ENCODE measurements around the gene MTPN. TPM values are rescaled to one million over a fixed set of nuclear protein-coding genes. Genes with fewer than 3 reads are reported as not detected.

Gene MTPN
- total RNA-seq, 2 experiments from 2014 or later: 88.4 to 94.0 TPM

DNA sequence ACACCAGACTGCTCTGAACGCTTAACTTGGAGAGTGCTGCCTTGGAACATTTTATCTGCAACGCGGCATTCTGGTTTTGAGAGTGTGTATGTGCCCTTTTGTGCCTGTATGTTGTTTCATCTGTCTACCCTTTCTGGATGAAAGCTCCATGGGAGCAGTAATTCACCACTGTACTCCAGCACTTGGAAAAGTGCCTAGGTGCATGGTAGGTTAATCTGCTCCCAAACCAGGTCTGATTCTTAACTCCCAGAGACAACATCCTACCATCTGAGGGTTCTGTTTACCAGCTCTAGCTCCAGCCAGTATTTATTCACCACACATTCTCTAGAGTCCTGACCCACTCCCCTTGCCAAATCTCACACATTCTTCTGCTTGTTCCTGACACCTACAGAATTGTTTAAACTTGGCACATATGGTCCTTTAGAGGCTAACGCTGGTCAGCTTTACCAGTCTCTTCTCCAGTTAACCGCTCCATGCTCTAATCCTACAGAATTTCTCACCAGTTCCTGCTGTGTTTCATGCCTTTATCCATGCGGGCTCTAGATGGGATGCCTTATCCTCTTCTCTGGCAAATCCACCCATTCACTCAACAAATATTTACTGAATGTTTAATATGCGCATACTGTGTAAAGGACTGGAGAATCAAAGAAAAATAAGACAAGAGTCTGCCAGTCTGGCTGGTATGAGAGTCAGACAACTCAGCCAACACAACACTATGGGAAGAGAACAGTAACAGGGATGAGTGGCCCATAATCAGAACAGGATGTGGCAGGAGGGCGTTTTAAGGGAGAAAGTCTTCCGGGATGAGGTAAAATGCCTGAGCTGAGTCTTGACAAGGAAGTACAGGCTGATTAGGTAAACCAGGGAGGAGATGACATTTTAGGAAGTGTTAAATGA lies 46.3 kb downstream of the MTPN start:
- DNase-seq (no peak), ATAC-seq (ENCODE audit: poor library complexity) (no peak)
- Mint-ChIP-seq H3K27ac (peak overlapping the region; percentile 57), H3K36me3 (ENCODE audit: low read depth) (peaks cover 56% of the 10 kb centered on the region), H3K27me3 (no peaks in the 10 kb centered on the region), H3K4me1 (ENCODE audit: low read depth) (peaks cover 47% of the 10 kb centered on the region), H3K9me3 (no peaks in the 10 kb centered on the region), H3K4me3 (no peak overlapping the region)
- POLR2A ChIA-PET: no interaction called here
- peaks cover 14% of the 10 kb centered on the region for H3K4me1 ChIP-seq (ENCODE audit: insufficient read depth, low read length)
- TF ChIP-seq CTCF (IDR thresholded peaks at IDR 0.05): no peak
- H3K27ac ChIP-seq (ENCODE audit: low read depth in 1 of 2, low read length in 2 of 2): no peak overlapping the region
- no peaks in the 10 kb centered on the region for H3K9me3 ChIP-seq (ENCODE audit: control insufficient read depth in 1 of 2, insufficient read depth in 1 of 2, low read length in 2 of 2)
- CTCF ChIA-PET: no interaction called here
- intact Hi-C loops (cut with DNase I, micrococcal nuclease): no loop called here
- H3K4me3 ChIP-seq (ENCODE audit: low read length): no peak overlapping the region
- H3K27me3 ChIP-seq (ENCODE audit: control insufficient read depth in 1 of 2, insufficient read depth in 2 of 2, low read length in 2 of 2): no peaks in the 10 kb centered on the region
- peaks cover 40% of the 10 kb centered on the region for H3K36me3 ChIP-seq (ENCODE audit: insufficient read depth, low read length)

GRCh38 chr7:135929722-135930141 lies 47.4 kb downstream of the MTPN start:
- intact Hi-C loops (cut with DNase I, micrococcal nuclease): no loop called here
- no peaks in the 10 kb centered on the region for H3K27me3 ChIP-seq (ENCODE audit: control insufficient read depth in 1 of 2, insufficient read depth in 2 of 2, low read length in 2 of 2)
- DNase-seq (no peak), ATAC-seq (ENCODE audit: poor library complexity) (no peak)
- no peak overlapping the region for H3K4me3 ChIP-seq (ENCODE audit: low read length)
- H3K27ac Mint-ChIP-seq: no peak overlapping the region
- peaks cover 39% of the 10 kb centered on the region for H3K4me1 Mint-ChIP-seq (ENCODE audit: low read depth)
- H3K4me1 ChIP-seq (ENCODE audit: insufficient read depth, low read length): peaks cover 11% of the 10 kb centered on the region
- peaks cover 56% of the 10 kb centered on the region for H3K36me3 Mint-ChIP-seq (ENCODE audit: low read depth)
- TF ChIP-seq CTCF (IDR thresholded peaks at IDR 0.05): no peak
- CTCF ChIA-PET: interaction anchor here (0.6 to 1.0 kb wide), 2 partner anchors 11 to 34 kb away, joined by 3 read pairs; no protein-coding TSS in a partner anchor
- H3K4me3 Mint-ChIP-seq: no peak overlapping the region
- H3K27ac ChIP-seq (ENCODE audit: low read depth in 1 of 2, low read length in 2 of 2): no peak overlapping the region
- POLR2A ChIA-PET: no interaction called here
- H3K36me3 ChIP-seq (ENCODE audit: insufficient read depth, low read length): peaks cover 40% of the 10 kb centered on the region
- no peaks in the 10 kb centered on the region for H3K9me3 Mint-ChIP-seq
- H3K9me3 ChIP-seq (ENCODE audit: control insufficient read depth in 1 of 2, insufficient read depth in 1 of 2, low read length in 2 of 2): no peaks in the 10 kb centered on the region
- no peaks in the 10 kb centered on the region for H3K27me3 Mint-ChIP-seq

DNA sequence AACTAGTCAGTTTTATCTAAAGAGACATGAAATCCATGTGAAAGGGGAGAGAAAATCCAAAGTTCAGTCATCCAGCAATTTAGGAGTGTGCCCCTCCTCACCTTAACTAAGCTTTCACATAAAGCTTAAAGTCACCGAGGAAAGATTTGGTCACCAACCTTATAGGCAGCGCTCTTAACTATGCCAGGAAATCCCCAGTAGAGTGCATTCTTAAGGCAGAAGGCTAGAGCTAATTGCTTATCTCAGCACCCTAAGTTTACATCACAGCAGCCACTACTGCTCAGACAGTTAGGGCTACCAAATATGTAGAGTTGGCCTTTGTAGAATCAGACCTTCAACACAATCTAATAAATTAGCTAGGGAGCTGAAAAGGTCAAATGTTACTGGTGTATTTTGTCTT lies 47.9 kb downstream of the MTPN start:
- Mint-ChIP-seq H3K4me1 (ENCODE audit: low read depth) (peaks cover 34% of the 10 kb centered on the region), H3K27ac (no peak overlapping the region), H3K4me3 (no peak overlapping the region), H3K9me3 (no peaks in the 10 kb centered on the region), H3K27me3 (no peaks in the 10 kb centered on the region), H3K36me3 (ENCODE audit: low read depth) (peaks cover 55% of the 10 kb centered on the region)
- ChIA-PET POLR2A (no interaction called here), CTCF (interaction anchor here (1.0 kb wide), 1 partner anchor 12 kb away, joined by 3 read pairs; no protein-coding TSS in a partner anchor)
- no peak for TF ChIP-seq CTCF (IDR thresholded peaks at IDR 0.05)
- Histone ChIP-seq H3K4me3 (ENCODE audit: low read length) (no peak overlapping the region), H3K9me3 (ENCODE audit: control insufficient read depth in 1 of 2, insufficient read depth in 1 of 2, low read length in 2 of 2) (no peaks in the 10 kb centered on the region), H3K27me3 (ENCODE audit: control insufficient read depth in 1 of 2, insufficient read depth in 2 of 2, low read length in 2 of 2) (no peaks in the 10 kb centered on the region), H3K27ac (ENCODE audit: low read depth in 1 of 2, low read length in 2 of 2) (no peak overlapping the region), H3K4me1 (ENCODE audit: insufficient read depth, low read length) (peaks cover 10% of the 10 kb centered on the region), H3K36me3 (ENCODE audit: insufficient read depth, low read length) (peaks cover 40% of the 10 kb centered on the region)
- DNase-seq (no peak), ATAC-seq (ENCODE audit: poor library complexity) (no peak)
- intact Hi-C loops (cut with DNase I, micrococcal nuclease): no loop called here

Data from CD4-positive, alpha-beta T cell (primary cell).